ENCODE data around the gene RRAD.

Gene RRAD

DNA sequence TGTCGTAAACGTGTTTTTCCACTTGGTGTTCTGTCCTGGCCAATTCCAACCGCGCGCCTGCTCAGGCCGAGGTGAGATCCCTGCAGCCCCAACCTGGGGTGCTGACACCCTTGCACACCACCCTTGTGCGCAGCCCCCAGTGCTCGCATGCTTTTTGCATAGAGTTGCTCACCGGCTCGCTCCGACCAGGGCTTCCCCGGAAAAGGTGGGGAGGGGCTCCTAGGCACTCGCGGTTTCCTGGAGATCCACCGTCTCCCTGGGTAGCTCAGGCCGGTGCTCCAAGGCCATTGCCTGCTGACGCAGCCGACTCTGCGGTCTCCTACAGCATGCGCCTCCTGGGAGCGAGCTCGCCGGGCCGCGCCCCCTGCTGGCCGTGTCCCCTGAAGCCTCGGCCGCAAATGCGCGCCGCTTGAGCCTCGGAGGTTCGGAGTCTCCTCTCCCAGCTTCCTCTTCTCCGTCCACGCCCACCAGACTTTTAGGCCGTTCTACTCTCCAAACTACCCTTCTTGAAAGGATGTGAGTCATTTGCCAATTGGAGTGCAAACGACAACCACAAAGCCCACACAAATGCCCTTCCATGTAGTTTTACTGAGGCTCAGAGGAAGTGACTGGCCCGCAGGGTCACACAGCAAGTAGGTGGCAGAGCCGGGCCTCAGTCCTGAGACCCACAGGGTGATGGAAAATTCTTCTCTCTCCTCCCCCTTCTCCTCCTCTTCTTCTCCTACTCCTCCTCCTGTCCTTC, 52.2 kb downstream of the RRAD start:
- peak; percentile 97 to 100 for DNase-seq (ENCODE audit: low read depth in 2 of 2)
- peak overlapping the region; percentile 23 to 40 for H3K4me3 ChIP-seq (replicated peaks in 1 of 2; ENCODE audit: low read depth in 2 of 2, low read length in 2 of 2)

DNA sequence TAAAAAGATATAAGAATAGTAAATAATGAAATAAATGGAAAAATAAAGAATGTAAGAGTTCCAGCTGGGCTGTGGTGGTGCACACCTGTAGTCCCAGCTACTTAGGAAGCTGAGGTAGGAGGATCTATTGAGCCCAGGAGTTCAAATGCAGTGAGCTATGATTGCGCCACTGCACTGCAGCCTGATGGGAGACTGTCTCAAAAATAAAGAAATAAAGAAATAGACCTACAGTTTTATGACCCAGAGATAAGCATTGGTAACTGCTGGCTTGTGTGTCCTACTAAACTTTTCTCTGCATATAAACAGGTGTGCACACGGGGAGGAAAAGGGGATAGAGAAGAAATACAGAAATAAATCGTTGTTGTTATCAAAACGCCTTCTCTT, 52.8 kb downstream of the RRAD start:
- TF ChIP-seq, protein P1, sequence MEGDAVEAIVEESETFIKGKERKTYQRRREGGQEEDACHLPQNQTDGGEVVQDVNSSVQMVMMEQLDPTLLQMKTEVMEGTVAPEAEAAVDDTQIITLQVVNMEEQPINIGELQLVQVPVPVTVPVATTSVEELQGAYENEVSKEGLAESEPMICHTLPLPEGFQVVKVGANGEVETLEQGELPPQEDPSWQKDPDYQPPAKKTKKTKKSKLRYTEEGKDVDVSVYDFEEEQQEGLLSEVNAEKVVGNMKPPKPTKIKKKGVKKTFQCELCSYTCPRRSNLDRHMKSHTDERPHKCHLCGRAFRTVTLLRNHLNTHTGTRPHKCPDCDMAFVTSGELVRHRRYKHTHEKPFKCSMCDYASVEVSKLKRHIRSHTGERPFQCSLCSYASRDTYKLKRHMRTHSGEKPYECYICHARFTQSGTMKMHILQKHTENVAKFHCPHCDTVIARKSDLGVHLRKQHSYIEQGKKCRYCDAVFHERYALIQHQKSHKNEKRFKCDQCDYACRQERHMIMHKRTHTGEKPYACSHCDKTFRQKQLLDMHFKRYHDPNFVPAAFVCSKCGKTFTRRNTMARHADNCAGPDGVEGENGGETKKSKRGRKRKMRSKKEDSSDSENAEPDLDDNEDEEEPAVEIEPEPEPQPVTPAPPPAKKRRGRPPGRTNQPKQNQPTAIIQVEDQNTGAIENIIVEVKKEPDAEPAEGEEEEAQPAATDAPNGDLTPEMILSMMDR (IDR thresholded peaks at IDR 0.05; ENCODE audit: low read depth, low read length): no peak
- H3K4me3 ChIP-seq (replicated peaks in 1 of 2; ENCODE audit: low read depth in 2 of 2, low read length in 2 of 2): peak overlapping the region; percentile 23 to 40
- DNase-seq (ENCODE audit: low read depth in 2 of 2): peak in 1 of 2 donors; percentile 13

More for the DNA sequence above, 52.2 kb downstream of the RRAD start:
- TF ChIP-seq, protein P1 (IDR thresholded peaks at IDR 0.05; ENCODE audit: low read depth, low read length): peak; percentile 87

DNA sequence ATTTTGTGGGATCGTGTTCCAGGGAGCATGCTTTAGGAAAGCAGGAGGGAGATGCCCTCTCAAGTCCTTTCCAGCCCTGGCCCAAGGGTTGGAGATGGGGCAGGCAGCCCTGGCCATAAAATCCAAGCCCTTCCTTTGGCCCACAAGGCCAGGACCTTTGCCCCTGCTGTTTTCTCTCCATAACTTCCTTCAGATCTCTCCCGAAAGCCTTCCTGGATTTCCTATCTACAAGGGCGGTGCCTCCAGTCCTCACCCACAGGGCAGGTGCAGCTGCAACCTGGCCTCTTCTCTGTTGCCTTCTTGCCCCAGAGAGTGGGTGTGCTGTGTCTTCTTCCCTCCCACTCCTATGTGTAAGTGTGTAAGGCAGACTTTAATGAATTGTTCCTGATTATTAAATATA, 53.5 kb downstream of the RRAD start:
- no peak overlapping the region for H3K4me3 ChIP-seq (replicated peaks in 1 of 2; ENCODE audit: low read depth in 2 of 2, low read length in 2 of 2)
- TF ChIP-seq, protein P1 (IDR thresholded peaks at IDR 0.05; ENCODE audit: low read depth, low read length): no peak
- no peak for DNase-seq (ENCODE audit: low read depth in 2 of 2)
